GM12801 (cell line): ENCODE results near the gene PARG.

Source experiments
- CTCF ChIP-seq: IDR thresholded peaks from one replicate; pipeline ENCODE4 v1.5.1; 2011; ENCODE audit warnings: control low read depth; ENCODE audit not compliant: insufficient read length; ENCODE audit errors: extremely low read depth

The PARG gene

GRCh38 chr10:49819234-49819958 is 122.4 kb downstream of the PARG start:
- TF ChIP-seq CTCF, result no peak

- TF ChIP-seq CTCF, result no peak
Observed at GRCh38 chr10:49817845-49818244, 124.0 kb downstream of the PARG start.

- no peak for TF ChIP-seq CTCF
Observed at GRCh38 chr10:49803988-49804387, 137.8 kb downstream of the PARG start.

GRCh38 chr10:49798275-49798674 is 143.6 kb downstream of the PARG start:
- TF ChIP-seq CTCF, result no peak

GRCh38 chr10:49791100-49791499 is 150.7 kb downstream of the PARG start:
- no peak for TF ChIP-seq CTCF

- no peak for TF ChIP-seq CTCF
Observed at GRCh38 chr10:49784681-49785080, 157.1 kb downstream of the PARG start.

GRCh38 chr10:49783645-49784044 is 158.2 kb downstream of the PARG start:
- TF ChIP-seq CTCF, result no peak
